Measurements from ENCODE around the gene PLEKHA7.
A peak's percentile ranks its signal among the peaks of the same experiment; 100 is the strongest.

The PLEKHA7 gene

GRCh38 chr11:16876837-16877236 lies 137.4 kb downstream of the PLEKHA7 start:
- no peak for DNase-seq

- no peak for DNase-seq
These were observed 138.0 kb downstream of the PLEKHA7 start for GRCh38 chr11:16876053-16876752.

- DNase-seq: no peak
These were observed 139.8 kb downstream of the PLEKHA7 start for GRCh38 chr11:16874275-16874975.

GRCh38 chr11:16873289-16873688 lies 140.9 kb downstream of the PLEKHA7 start:
- DNase-seq: no peak

GRCh38 chr11:16871368-16871767 lies 142.8 kb downstream of the PLEKHA7 start:
- no peak for DNase-seq

- DNase-seq: no peak
These were observed 147.1 kb downstream of the PLEKHA7 start for GRCh38 chr11:16867097-16867496.

GRCh38 chr11:16864428-16864827 lies 149.8 kb downstream of the PLEKHA7 start:
- DNase-seq: peak; percentile 6

- DNase-seq: no peak
These were observed 150.8 kb downstream of the PLEKHA7 start for GRCh38 chr11:16863389-16863788.

GRCh38 chr11:16862726-16863125 lies 151.5 kb downstream of the PLEKHA7 start:
- no peak for DNase-seq

GRCh38 chr11:16861862-16862261 lies 152.4 kb downstream of the PLEKHA7 start:
- no peak for DNase-seq

GRCh38 chr11:16860617-16861016 lies 153.6 kb downstream of the PLEKHA7 start:
- no peak for DNase-seq

- DNase-seq: no peak
These were observed 154.6 kb downstream of the PLEKHA7 start for GRCh38 chr11:16859651-16860050.

GRCh38 chr11:16857186-16857585 lies 157.0 kb downstream of the PLEKHA7 start:
- DNase-seq: no peak

- DNase-seq: no peak
These were observed 158.2 kb downstream of the PLEKHA7 start for GRCh38 chr11:16856022-16856471.

- DNase-seq: no peak
These were observed 159.2 kb downstream of the PLEKHA7 start for GRCh38 chr11:16854979-16855378.

GRCh38 chr11:16853859-16854258 lies 160.4 kb downstream of the PLEKHA7 start:
- DNase-seq: no peak

- DNase-seq: no peak
These were observed 160.9 kb downstream of the PLEKHA7 start for GRCh38 chr11:16853266-16853665.

GRCh38 chr11:16846305-16846704 lies 167.9 kb downstream of the PLEKHA7 start:
- no peak for DNase-seq

GRCh38 chr11:16844268-16844771 lies 169.9 kb downstream of the PLEKHA7 start:
- DNase-seq: no peak

- DNase-seq: no peak
These were observed 170.9 kb downstream of the PLEKHA7 start for GRCh38 chr11:16843294-16843693.

- DNase-seq: no peak
These were observed 172.2 kb downstream of the PLEKHA7 start for GRCh38 chr11:16841984-16842383.

- no peak for DNase-seq
These were observed 172.7 kb downstream of the PLEKHA7 start for GRCh38 chr11:16841481-16841880.

GRCh38 chr11:16840951-16841350 lies 173.3 kb downstream of the PLEKHA7 start:
- DNase-seq: no peak

- DNase-seq: no peak
These were observed 174.4 kb downstream of the PLEKHA7 start for GRCh38 chr11:16839821-16840220.

Measured in activated CD4-positive, alpha-beta T cell treated with anti-CD3 and anti-CD28 coated beads, Interleukin-2, amount 50 U/mL, for 16 hours (primary cell).